Lower leg skin (tissue), 3 donors: ENCODE data around the gene SMPD2.

Experiments used
- CTCF ChIP-seq, 3 donors: fragments of 450-650 bp; IDR thresholded peaks; one replicate each; pipeline ENCODE4 v1.5.1; 2016; ENCODE audit warnings: antibody characterized with exemption in 3 of 3, mild to moderate bottlenecking in 3 of 3, moderate library complexity in 2 of 3
- POLR2A ChIP-seq, 2 donors: fragments of 450-650 bp; IDR thresholded peaks; one replicate each; pipeline ENCODE4 v1.6.1; 2016 to 2017; ENCODE audit warnings: antibody characterized with exemption in 2 of 2, mild to moderate bottlenecking in 1 of 2, moderate library complexity in 1 of 2

- no peak for TF ChIP-seq CTCF (IDR thresholded peaks at IDR 0.05)
- TF ChIP-seq POLR2A (IDR thresholded peaks at IDR 0.05): no peak
These were observed 25.2 kb downstream of the SMPD2 start for GRCh38 chr6:109465772-109466171.
